Cardiac septum (tissue), 1 donor: ENCODE measurements around the gene MAD1L1. TPM values are rescaled to one million over a fixed set of nuclear protein-coding genes. Genes with fewer than 3 reads are reported as not detected.

ENCODE experiments used
- DNase-seq: peaks from one replicate; pipeline ENCODE4 v3.0.0-alpha.2; 2020; ENCODE audit warnings: low spot score
- intact Hi-C: fragments of 100-400 bp; cut with DNase I; formaldehyde crosslinking; loops from one replicate; pipeline ENCODE4 v1.14.0; 2022
- total RNA-seq: library from RNA; stranded (reverse); fragmentation: NEBNext Ultra II Directional; extraction: Animal tissue kit (Norgen Biotek cat#: 25700); gene quantifications from one replicate; pipeline ENCODE4 v1.2.1, GENCODE V29; 2021
- donor health status: DM: no; HTN: no; CAD: no.

MAD1L1 gene
- total RNA-seq, 1 donor from 2014 or later: 13.5 TPM

- DNase-seq: no peak
- intact Hi-C loops: no loop called here
Measured at GRCh38 chr7:1899951-1900762, 332.6 kb downstream of the MAD1L1 start.

GRCh38 chr7:1899196-1899595 lies 333.5 kb downstream of the MAD1L1 start:
- no peak for DNase-seq
- intact Hi-C loops: no loop called here

DNA sequence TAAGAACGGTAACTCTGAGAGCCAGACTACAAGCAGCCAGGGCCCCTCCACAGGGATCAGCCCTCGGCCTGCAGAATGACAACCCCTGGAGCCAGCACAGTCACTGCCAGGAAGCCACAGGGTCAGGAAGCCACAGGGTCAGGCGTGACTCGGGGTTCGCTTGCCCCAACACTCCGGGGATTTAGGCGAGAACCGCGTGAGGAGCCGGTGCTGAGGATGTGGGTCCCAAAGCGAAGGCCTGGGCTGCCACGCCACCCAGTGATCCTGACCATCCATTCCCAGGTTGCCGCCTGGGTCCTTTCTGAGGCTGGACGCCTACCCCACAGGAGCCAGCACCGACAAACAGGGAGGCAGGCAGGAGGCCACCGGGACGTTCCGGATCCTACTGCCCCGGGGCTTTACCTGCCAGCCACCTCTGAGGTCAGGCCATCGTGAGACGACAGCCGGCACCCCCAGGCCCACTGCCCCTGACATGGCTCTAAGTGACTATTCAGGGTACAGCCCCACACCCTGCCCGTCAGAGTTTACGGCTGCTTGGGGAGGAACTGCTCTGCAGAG lies 334.0 kb downstream of the MAD1L1 start:
- DNase-seq: no peak
- intact Hi-C loops: no loop called here

- intact Hi-C loops: no loop called here
- DNase-seq: no peak
Measured at GRCh38 chr7:1897861-1898627, 334.7 kb downstream of the MAD1L1 start.

GRCh38 chr7:1897076-1897860 lies 335.5 kb downstream of the MAD1L1 start:
- intact Hi-C loops: no loop called here
- no peak for DNase-seq

GRCh38 chr7:1895664-1896515 lies 336.9 kb downstream of the MAD1L1 start:
- peak; percentile 86 for DNase-seq
- intact Hi-C loops: no loop called here

- intact Hi-C loops: no loop called here
- DNase-seq: no peak
Measured at GRCh38 chr7:1894906-1895663, 337.7 kb downstream of the MAD1L1 start.

DNA sequence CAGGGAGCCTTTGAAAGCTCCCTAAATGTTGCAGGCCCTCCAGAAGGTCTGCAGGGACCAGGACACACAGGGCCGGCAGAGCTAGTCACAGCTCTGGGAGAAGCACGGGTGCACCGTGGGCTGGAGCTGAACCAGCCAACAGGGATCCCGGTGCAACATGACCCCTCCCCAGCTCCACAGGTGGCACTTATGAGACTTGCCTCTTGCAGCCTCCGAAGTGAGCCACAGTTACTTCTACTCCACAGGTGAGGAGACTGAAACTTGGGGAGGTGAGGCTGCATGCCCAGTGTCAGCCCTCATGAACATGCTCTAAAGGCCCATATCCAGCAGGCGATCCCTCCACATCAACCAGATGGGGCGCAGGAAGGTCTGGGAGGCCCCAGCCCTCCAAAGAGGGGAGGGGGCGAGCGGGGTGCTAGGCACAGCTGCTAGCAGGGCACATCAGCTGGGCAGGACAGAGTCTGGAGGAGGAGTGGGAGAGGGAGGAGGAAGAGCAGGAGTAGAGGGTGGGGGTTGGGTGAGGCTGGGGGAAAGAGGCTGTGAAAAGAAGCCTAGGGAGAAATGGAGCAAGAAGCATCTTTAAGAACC lies 338.3 kb downstream of the MAD1L1 start:
- intact Hi-C loops: no loop called here

DNA sequence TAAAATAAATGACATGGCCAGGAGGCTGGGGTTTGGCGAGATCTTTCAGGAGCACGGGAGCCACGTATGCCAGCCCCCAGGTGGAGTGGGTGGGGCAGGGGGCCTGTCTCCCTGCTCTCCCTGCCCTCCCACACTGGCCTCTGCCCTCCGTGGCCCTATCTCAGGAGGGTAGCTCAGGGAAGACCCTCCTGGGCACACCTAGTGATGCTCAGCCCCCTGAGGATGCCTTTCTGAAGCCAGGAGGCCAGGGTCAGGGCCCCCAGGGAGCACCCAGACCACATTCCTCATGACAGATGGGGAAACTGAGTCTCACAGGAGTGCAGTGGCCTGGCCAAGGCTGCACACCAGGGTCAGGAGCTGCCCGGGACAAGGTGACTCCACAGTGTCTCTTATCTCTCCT lies 339.3 kb downstream of the MAD1L1 start:
- DNase-seq: no peak
- intact Hi-C loops: no loop called here

More for the DNA sequence above, 338.3 kb downstream of the MAD1L1 start:
- DNase-seq: no peak

DNA sequence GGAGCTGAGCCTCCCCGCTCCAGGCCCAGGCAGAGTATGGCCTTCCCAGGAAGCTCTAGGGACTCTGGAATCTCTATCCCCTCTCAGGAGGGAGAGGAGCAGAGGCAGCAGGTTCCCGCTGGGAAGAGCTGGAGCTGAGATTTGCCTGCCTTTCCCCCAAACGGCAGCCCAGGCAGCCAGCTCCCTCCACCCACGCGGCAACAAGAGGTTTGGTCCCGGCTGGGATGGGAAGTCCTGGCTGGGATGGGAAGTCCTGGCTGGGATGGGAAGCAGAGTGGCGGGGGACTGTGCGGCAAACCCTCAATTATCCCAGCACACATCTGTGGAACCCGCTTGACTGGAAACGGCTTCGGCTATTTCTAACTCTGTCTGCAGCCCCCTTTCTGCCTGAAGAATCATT lies 339.7 kb downstream of the MAD1L1 start:
- intact Hi-C loops: no loop called here
- DNase-seq: no peak

DNA sequence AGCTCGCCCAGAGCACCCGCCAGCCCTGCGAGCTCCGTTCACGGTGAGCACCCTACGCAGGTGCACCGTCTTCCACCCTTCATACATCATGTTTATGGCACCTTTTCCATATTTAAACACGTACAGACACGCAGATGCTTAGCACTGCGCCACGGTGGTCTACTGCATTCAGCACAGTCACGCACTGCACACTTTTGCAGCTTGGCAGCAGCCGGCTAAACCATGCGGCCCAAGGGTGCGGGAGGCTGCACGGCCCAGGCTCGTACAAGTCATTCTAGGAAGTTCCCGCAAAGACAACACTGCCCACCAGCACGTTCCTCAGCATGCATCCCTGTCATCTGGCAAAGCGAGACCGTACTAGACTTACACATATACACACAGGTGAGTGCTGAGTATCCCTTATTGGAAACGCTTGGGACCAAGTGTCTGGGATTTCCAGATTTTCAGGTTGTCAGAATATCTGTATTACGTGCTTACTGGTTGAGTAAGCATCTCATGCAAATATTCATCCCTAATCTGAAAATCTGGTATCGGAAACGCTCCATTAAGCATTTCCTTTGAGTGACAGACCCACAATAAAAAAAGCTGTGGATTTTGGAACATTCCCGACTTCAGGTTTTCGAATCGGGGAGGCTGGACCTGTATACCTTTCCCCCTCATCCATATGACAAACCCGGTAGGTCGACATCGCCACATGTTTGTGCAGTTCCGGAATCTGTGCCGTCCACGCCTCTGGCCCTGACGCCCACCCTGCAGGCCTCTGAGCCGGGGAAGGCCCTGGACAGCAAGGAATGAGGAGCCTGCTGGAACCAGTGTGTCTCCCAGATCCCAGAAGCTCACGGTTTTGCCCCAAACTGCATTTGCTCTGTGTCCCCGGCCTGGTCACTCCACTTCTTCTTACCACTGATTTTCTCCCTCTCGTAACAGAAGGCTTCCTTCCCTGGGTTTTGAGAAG lies 340.5 kb downstream of the MAD1L1 start:
- intact Hi-C loops: no loop called here
- DNase-seq: no peak

DNA sequence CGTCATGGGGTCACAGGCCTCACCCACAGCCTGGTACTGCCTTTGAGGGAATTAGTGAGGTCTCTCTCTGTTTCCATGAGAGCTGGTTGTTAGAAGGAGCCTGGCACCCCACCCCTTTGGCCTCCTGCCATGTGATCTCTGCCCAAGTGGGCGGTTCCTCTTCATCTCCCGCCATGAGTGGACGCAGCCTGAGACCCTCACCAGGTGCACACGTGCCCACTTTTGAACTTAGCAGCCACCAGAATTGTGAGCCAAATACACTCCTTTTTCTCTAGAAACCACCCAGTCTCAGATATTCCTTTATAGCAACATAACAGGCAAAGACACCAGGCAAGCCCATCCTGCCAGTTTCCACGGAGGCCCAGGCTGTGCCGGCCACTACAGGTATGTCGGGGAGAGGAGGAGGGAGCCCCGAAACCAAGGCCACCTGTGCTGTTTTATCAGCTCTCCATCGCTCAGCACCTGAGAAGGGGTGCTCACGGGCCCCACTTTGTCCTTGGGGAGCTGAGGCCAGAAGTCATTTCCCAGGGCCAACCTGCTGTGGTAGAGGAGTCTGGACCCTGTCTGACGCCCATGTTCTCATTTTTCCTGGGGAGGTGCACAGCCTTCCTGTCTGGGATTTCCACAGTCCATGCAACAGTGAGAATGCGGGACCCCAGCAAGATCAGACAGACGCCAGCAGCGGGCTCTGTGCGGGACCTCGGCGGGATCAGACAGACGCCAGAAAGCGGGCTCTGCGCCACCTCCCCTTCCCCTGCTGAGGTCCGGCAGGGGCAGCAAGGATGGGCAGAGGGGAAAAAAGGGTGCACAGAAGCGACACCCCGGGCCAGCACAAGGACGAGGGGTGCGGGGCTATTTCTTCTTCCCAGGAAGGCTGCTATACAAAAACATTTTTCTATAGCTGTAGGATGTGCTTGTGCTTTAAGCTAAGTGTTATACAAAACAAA lies 342.2 kb downstream of the MAD1L1 start:
- intact Hi-C loops: no loop called here
- no peak for DNase-seq

GRCh38 chr7:1889556-1890181 lies 343.1 kb downstream of the MAD1L1 start:
- DNase-seq: no peak
- intact Hi-C loops: no loop called here

GRCh38 chr7:1889091-1889490 lies 343.7 kb downstream of the MAD1L1 start:
- intact Hi-C loops: no loop called here

DNA sequence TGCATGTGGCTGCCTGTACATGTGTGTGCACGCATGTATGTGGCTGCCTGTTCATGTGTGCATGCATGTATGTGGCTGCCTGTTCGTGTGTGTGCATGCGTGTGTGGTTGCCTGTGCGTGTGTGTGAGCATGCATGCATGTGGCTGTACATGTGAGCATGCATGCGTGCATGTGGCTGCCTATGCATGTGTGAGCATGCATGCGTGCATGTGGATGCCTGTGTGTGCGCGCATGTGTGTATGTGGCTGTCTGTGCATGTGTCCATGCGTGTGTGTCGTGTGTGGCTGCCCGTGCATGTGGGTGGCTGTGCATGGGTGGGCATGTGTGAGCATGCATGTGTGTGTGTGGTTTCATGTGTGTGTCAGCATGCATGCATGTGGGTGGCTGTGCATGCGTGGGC lies 344.3 kb downstream of the MAD1L1 start:
- no peak for DNase-seq
- intact Hi-C loops: no loop called here

More at GRCh38 chr7:1889091-1889490, 343.7 kb downstream of the MAD1L1 start:
- no peak for DNase-seq
